HepG2 (cell line): Measurements from ENCODE around the gene ATP6V1F. TPM values are rescaled to one million over a fixed set of nuclear protein-coding genes. Genes with fewer than 3 reads are reported as not detected.

ENCODE experiments used
- GMEB1 ChIP-seq: sonication (generic); formaldehyde crosslinking; IDR thresholded peaks from 2 replicates; pipeline ENCODE4 v1.5.1; 2020; ENCODE audit warnings: missing genetic modification reagents, mild to moderate bottlenecking, borderline replicate concordance
- HNRNPL ChIP-seq: fragments of 200-400 bp; formaldehyde crosslinking; IDR thresholded peaks from 2 replicates; pipeline ENCODE4 v1.6.1; 2017; ENCODE audit warnings: mild to moderate bottlenecking, low read depth, low read length
- HNRNPLL ChIP-seq: fragments of 200-400 bp; formaldehyde crosslinking; IDR thresholded peaks from 2 replicates; pipeline ENCODE4 v1.6.1; 2017; ENCODE audit warnings: mild to moderate bottlenecking, low read depth, low read length; ENCODE audit not compliant: poor library complexity, severe bottlenecking
- LRRFIP1 ChIP-seq: sonication (generic); formaldehyde crosslinking; conservative IDR thresholded peaks from 2 replicates; pipeline ENCODE4 v1.4.0; 2020; ENCODE audit warnings: missing genetic modification reagents
- MIER3 ChIP-seq: IDR thresholded peaks from 2 replicates; pipeline ENCODE4 v1.6.1; 2016; ENCODE audit warnings: missing compliant biosample characterization, borderline replicate concordance
- MXD4 ChIP-seq: IDR thresholded peaks from 2 replicates; pipeline ENCODE4 v1.6.1; 2016; ENCODE audit warnings: mild to moderate bottlenecking, missing biosample characterization, missing genetic modification reagents
- SOX5 ChIP-seq: IDR thresholded peaks from 2 replicates; pipeline ENCODE4 v1.6.1; 2016; ENCODE audit warnings: borderline replicate concordance
- TBX2 ChIP-seq: sonication (generic); formaldehyde crosslinking; IDR thresholded peaks from 2 replicates; pipeline ENCODE4 v1.5.0; 2020; ENCODE audit warnings: missing genetic modification reagents, mild to moderate bottlenecking, borderline replicate concordance
- UBTF ChIP-seq: sonication (generic); formaldehyde crosslinking; IDR thresholded peaks from 2 replicates; pipeline ENCODE4 v1.4.0; 2020; ENCODE audit warnings: mild to moderate bottlenecking, missing genetic modification reagents
- ZNF629 ChIP-seq: sonication (generic); formaldehyde crosslinking; conservative IDR thresholded peaks from 2 replicates; pipeline ENCODE4 v1.5.0; 2020; ENCODE audit warnings: missing genetic modification reagents
- ZNF687 ChIP-seq: sonication (generic); formaldehyde crosslinking; IDR thresholded peaks from 2 replicates; pipeline ENCODE4 v1.5.1; 2020; ENCODE audit warnings: mild to moderate bottlenecking, missing genetic modification reagents, moderate library complexity
- polyA plus RNA-seq, 8 experiments: library from polyadenylated mRNA; depleted of rRNA in 3 of 8; stranded (reverse) in 7 of 8; unstranded in 1 of 8; fragments of >200 nt; fragmentation: Illumina TruSeq in 4 of 8; extraction: Trizol in 4 of 8; gene quantifications; 2 replicates each; pipeline versions ENCODE4 v1.2.1 to v1.2.3, GENCODE V29; 2011 to 2016; ENCODE audit warnings: low read depth in 4 of 8, missing spikeins in 1 of 8, mixed read lengths in 1 of 8; ENCODE audit not compliant: insufficient read depth in 1 of 8
- total RNA-seq, 5 experiments: library from RNA; depleted of rRNA; stranded (reverse); fragments of >200 nt; fragmentation: Illumina TruSeq; extraction: Trizol; gene quantifications; 2 replicates each; pipeline ENCODE4 v1.2.3, GENCODE V29; 2016; ENCODE audit warnings: low read depth in 1 of 5
- TF ChIP-seq, protein P1 (sequence below): IDR thresholded peaks from 2 replicates; pipeline ENCODE4 v1.6.1; 2016; ENCODE audit warnings: missing genetic modification reagents, missing compliant biosample characterization
- TF ChIP-seq, protein P2 (sequence below): sonication (generic); formaldehyde crosslinking; conservative IDR thresholded peaks from 2 replicates; pipeline ENCODE4 v1.8.0; 2022; ENCODE audit warnings: mild to moderate bottlenecking, moderate library complexity, missing genetic modification reagents

Gene ATP6V1F
- total and polyA plus RNA-seq, 2 of the 13 experiments (the other 11 are each of a cell fraction or from before 2014, with no cell fraction given) = 87.2 to 132 TPM

DNA sequence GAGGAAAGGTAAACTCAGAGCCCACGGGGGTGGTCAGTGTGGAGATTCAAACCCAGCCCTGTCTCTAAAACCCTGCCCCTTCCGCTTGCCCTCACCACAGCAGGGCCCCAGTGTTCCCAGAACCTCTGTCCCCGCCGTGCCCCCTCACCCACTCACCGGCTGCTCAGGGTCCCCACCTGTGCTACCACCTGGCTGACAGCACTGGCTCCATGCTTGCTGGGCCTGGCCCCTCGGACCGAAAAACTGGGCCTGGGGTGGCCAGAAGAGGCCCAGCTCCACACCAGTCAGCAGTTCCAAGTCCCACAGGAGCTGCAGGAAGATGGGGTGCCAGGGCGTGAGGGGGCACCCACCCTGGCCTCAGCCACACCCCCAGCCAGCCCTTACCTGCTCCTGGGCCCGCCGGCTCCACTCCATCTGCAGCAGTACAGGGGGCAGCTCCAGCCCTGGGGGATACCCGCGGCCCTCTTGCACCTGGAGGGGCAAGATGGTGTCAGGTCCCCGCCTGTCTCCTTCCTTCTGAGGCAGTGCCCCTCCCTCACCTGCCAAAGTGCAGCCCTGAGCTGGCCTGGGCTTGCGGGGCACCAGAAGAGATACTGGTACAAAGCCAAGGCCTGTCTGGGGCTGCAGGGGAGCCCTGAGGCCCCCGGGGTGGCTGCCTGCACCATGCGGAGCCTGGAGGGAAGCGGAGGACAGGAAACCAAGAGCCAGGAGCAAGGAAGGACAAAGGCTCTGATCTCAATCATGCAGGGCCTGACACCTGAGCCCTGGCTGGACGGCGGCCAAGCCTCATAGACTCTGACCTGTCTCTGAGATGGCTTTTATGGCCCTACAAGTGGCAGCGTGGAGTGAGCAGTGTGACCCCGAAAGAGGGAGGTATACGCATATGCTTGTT lies 11.7 kb downstream of the ATP6V1F start (continued):
- TF ChIP-seq MXD4 (CRISPR knock-in tag) = no peak
- TF ChIP-seq ZNF687 (CRISPR knock-in tag) = peak; percentile 64; the same call in 1 of the 2 replicates
- TF ChIP-seq, protein P1, sequence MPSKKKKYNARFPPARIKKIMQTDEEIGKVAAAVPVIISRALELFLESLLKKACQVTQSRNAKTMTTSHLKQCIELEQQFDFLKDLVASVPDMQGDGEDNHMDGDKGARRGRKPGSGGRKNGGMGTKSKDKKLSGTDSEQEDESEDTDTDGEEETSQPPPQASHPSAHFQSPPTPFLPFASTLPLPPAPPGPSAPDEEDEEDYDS (CRISPR knock-in tag) = no peak
- 0 out of 2 replicates have a peak, but pooled peaks have one; percentile 13 for TF ChIP-seq TBX2 (CRISPR knock-in tag)
- no peak for TF ChIP-seq GMEB1 (CRISPR knock-in tag)
- TF ChIP-seq ZNF629 (CRISPR knock-in tag) = no peak
- 0 out of 2 replicates have a peak, but pooled peaks have one; percentile 43 for TF ChIP-seq HNRNPL
- TF ChIP-seq MIER3 (CRISPR knock-in tag) = 0 out of 2 replicates have a peak, but pooled peaks have one; percentile 21
- peak; percentile 30 for TF ChIP-seq HNRNPLL
- TF ChIP-seq UBTF (CRISPR knock-in tag) = peak; percentile 39
- TF ChIP-seq LRRFIP1 = no peak
- TF ChIP-seq, protein P2, sequence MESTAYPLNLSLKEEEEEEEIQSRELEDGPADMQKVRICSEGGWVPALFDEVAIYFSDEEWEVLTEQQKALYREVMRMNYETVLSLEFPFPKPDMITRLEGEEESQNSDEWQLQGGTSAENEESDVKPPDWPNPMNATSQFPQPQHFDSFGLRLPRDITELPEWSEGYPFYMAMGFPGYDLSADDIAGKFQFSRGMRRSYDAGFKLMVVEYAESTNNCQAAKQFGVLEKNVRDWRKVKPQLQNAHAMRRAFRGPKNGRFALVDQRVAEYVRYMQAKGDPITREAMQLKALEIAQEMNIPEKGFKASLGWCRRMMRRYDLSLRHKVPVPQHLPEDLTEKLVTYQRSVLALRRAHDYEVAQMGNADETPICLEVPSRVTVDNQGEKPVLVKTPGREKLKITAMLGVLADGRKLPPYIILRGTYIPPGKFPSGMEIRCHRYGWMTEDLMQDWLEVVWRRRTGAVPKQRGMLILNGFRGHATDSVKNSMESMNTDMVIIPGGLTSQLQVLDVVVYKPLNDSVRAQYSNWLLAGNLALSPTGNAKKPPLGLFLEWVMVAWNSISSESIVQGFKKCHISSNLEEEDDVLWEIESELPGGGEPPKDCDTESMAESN (CRISPR knock-in tag) = 0 out of 2 replicates have a peak, but pooled peaks have one; percentile 29
- 0 out of 2 replicates have a peak, but pooled peaks have one; percentile 14 for TF ChIP-seq SOX5
